ENCODE results near the gene MACROD1.

DNA sequence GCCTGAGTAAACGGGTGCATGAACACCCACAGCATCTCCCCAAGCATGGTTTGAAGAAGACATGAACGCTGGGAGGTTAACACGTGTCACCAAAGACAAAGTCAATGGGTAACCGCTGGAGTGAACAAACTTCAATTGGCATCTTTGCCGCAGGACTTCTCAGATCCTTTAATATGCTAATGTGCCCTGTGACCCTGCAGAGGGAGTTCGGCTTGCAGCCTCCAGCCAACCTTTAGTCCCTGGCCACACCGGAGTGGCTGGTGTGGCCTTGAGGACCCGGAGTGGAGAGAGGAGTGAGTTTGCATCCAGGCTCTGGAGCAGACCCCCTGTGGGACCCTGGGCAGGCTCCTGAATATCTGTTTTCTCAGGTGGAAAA is 73.2 kb downstream of the MACROD1 start:
- TF ChIP-seq, protein P1, sequence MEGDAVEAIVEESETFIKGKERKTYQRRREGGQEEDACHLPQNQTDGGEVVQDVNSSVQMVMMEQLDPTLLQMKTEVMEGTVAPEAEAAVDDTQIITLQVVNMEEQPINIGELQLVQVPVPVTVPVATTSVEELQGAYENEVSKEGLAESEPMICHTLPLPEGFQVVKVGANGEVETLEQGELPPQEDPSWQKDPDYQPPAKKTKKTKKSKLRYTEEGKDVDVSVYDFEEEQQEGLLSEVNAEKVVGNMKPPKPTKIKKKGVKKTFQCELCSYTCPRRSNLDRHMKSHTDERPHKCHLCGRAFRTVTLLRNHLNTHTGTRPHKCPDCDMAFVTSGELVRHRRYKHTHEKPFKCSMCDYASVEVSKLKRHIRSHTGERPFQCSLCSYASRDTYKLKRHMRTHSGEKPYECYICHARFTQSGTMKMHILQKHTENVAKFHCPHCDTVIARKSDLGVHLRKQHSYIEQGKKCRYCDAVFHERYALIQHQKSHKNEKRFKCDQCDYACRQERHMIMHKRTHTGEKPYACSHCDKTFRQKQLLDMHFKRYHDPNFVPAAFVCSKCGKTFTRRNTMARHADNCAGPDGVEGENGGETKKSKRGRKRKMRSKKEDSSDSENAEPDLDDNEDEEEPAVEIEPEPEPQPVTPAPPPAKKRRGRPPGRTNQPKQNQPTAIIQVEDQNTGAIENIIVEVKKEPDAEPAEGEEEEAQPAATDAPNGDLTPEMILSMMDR (IDR thresholded peaks at IDR 0.05) = no peak
- TF ChIP-seq POLR2A (IDR thresholded peaks at IDR 0.05) = no peak
- no peak for TF ChIP-seq EP300 (IDR thresholded peaks at IDR 0.05)
- no peak for TF ChIP-seq POLR2AphosphoS5 (IDR thresholded peaks at IDR 0.05)

Measured in suprapubic skin (tissue), 4 donors.